ENCODE measurements around the gene PID1.

PID1 gene

DNA sequence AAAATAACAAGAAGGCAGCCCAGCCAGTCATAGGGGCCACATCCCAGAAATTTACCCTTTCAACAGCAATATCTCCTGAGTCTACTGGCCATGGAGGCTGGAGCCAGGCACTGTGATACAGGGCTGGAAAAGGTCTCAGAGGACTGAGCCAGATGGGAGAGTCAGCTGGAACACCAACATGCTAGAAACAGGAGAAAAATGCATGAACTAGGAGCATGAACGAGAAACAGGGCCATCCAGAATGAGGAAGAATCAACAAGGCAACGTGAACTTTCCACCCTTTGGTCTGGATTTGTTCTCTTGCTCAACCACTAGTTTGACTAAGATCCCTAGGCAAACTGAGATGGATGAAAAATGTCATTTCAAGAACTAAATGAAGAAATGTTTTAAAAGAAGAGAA lies 13.1 kb downstream of the PID1 start:
- no peak for DNase-seq

DNA sequence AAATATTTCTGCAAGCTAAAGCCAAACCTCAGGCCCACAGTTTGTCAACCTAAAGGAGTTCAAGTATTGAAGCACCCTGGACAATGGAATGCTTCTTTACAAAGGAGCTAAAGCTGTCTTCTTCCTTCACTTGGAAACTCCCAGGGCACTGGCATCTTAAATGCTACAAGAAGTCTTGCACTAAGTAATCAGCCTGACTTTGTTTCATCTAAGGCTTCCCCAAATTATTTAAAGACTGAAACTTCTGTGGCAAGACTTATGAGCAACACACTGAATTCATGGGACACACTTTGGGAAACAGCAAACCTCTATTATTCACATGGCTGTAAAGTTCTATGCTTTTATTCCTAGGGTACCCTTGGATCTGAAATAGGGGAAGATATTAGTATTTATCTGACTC lies 14.7 kb downstream of the PID1 start:
- no peak for DNase-seq

DNA sequence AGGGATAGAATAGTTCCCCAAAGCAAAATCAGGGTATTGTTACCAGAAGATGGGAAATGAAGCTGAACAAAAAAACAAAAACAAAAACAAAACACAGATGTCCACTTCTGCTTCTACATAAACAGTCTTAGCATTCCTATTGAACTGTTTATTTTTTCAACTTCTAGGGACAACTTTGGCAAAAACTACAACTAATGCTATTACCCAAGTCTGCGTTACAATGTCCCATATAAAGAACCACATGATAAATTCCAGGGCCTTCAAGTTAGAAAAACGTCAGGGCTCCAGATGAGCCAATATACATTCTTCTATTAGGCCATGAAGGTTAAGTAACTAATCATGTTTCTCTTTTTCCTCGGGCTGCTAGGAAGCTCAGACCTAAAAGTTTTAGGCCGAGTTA lies 16.9 kb downstream of the PID1 start:
- DNase-seq: no peak

DNA sequence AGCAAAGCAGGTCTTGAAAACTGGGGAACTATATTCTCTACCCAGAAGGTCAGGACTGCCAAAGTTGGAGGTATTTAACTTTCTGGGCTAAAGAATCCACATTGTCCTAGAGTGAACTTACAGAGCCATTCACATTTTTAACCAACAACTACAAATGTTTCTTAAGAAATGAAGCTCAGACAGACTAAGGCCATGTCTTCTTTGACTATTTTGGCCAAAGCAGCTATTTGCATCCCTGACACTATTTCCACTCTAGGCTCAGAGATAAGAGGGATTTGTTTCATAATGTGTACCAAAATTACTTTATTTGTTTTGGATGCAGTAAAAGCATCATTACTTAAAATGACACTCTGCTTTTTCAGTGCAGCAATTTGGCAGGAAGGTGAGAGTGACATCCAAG lies 18.1 kb downstream of the PID1 start:
- DNase-seq: no peak

DNA sequence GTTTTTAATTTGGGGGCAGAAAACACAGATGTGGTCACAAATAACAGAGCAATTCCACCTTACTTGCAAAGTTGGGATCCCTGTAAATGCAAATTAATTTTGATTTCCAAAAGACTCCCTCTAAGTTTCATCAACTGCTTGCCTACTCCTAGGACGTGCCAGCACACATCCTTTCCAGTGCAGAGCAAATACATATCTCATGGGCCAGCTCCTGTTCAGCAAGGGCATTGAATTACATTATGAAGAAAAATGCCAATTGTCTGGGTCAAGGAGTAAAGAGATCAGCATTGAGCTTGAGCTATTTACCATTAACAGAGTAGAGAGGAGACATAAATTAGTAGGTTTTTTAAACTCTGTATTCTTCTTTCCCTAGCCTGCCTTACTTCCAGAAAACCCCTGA lies 18.8 kb downstream of the PID1 start:
- DNase-seq: no peak

DNA sequence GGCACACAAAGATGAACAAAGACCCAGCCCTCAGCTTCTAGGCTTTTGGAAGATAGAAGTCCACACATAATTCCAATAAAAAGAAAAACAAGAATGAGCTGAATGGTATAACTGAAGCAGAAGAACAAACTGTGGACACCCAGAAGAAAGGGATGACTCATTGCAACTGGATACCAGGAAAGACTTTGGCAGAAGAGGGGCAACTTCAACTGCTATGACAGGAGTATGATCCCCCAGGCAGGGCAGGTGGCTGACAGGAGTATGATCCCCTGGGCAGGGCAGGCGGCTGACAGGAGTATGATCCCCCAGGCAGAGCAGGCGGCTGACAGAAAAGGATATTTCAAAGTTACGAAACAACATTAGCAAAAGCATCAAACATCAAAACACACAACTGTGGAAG lies 21.6 kb downstream of the PID1 start:
- DNase-seq: no peak

DNA sequence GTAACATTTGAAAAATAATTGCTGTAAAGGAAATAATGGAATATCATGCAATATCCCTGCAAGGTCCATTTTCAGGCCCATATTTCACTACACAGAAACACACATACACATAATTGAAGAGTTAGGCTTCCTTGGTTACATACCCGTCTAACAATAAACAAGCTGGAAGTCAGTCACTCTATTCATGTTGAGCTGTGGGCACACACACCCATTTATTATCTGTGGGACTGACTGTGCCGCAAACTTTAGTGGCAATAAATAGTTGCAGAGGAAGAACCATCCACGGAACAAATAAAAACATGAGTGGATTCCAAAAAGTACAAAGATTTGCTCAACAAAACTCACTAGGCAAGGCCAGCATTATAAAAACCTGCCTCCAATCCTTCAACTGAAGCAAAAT lies 24.8 kb downstream of the PID1 start:
- no peak for DNase-seq

DNA sequence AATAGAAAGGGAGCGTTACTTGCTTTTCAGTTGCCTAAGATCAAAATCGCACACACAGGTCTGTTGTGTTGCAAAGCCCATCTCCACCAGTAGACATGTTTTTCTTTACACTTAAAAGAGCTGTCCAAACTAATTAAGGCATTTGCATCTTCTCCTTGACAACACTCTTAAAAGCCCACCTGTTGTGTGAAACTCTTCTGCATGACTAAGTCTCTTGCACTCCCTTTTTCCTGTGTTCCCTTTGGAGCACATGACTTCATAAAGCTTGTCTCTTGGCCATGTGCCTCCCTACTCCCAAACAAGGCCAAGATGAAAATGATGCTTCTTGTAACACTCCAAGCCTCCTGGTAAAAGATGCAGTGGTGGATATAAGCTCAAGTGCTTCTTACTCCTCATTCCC lies 26.1 kb downstream of the PID1 start:
- no peak for DNase-seq

DNA sequence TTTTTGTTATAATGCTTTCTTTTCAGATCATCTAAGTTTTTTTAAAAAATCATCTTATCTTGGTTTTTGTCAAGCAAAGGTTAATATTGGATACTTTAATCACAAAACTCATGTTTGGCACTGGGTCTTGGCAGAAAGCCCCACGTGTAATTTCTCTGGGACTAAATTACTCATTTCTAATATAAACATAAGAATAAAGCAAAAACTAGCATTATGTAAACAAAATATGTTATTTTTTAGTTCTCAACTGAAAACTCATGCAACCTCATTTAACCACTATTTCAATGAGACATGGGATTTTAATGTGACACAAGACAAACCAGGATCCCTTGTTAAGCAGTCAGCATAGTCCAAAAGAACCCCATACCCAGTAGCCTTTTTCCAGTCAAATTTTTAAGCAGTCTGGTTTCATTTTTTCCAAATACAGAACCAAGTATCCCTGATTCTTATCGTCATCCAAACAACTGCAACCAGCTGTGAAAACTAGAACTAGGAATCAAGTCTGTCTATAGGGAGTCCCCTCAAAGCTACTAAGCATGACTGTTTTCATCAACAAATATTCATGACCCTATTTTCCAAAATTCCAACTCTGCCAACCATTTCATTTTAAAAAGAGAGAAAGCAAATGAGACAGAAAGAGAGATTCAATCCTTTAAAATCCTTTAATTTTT lies 27.1 kb downstream of the PID1 start:
- DNase-seq: no peak

DNA sequence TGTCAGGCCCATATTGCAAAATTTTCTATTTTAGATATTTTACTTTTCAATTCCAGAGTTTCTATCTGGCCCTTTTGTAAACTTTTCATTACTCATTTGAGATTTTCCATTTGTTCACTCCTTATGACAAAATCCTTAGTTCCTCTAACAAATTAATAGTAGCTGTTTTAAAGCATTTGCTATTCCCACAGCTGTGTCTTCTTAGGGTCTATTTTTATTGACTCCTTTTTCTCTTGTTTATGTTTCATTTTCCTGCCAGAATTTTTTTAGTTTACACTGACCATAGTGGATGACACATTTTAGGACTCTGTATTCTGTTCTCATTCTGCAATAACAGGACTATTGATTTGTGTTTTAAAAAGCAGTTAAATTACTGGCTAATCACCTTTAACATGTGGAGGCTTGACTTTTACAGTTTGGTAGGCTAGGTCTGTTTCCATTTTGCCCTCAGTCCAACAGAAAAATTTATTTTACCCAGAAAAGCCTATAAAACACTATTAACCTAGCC lies 30.0 kb downstream of the PID1 start:
- DNase-seq: no peak

DNA sequence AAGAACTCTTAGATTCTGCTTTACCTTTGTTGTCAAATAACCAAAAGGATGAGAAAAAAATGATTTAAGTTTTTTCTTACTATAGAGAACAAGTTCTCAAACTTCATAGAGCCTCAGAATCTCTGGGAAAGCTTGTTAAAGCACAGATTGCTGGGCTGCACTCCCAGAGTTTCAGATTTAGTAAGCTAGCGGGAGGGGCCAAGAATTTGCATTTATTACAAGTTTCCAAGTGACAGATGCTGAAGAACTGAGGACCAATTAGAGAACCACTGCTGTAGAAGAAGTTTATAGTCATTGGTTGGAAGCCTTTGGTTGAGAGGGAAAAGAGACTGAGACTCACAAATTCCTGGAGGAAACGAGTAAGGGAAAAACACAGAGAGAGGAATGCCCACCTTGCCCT lies 32.1 kb downstream of the PID1 start:
- no peak for DNase-seq

DNA sequence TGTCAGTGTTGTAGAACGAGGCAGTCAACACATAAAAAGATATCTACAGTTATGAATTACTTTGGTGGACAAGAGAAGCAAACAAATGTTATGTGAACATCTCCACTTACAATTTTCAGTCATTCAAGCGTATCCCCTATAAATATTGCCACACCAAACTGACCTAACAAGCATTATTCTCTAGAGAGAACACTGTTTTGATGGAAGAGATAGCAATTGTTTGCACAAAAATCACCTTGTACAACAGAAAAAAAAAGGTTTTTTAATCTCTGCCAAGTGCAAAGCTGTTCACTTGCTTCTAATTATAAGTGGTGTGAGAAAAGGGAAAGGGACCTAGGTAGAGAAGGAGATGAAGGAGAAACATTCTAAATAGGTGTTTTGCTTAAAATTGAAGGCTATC lies 33.8 kb downstream of the PID1 start:
- DNase-seq: no peak

DNA sequence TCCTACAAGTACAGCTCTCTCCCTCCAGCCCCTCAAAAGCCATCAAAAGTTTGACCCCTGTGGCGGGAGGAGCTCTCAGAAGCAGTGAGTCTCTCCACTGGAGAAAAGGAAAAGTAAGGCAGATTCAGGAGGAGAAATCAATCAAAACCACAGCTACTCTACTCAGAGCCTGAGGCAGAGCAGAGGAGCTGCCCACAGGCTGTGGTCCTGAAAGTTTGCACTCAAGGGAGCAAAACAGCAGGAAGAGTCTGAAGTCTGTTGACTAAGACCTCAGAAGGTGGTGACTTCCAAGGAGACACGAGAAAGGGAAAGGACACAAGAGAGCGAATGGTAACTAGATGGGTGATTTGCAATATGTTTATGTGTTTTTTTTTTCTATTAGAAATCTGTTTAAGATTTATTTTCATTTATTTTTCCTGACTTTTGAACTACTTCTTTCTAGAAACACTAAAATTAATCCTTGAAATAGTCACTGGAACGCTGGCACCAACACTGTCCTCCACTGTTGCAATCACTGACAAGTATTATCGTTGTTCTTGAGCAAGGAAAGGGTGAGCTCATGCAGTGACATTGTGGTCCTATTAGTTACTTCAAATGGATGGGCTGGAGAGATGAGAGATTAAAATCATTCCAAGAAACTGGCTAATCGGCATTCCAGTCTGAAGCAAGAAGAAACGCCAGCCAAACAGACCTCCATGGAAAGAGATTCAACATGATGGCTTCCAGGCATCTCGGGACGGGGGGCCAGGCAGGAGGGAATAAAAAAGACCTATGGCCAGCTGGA lies 35.8 kb downstream of the PID1 start:
- no peak for DNase-seq

DNA sequence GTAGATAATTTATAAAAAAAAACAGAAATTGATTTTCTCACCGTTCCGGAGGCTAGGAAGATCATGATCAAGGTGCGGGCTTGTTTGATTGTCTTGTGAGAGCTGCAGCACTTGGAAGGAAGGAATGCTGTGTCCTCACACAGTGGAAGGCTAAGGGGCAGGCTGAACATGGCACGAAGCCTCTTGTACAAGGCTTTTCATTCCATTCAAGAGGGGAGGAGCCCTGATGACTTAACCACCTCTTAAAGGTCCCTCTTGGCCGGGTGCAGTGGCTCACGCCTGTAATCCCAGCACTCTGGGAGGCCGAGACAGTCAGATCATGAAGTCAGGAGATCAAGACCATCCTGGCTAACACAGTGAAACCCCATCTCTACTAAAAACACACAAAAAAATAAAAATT lies 39.2 kb downstream of the PID1 start:
- DNase-seq: no peak

DNA sequence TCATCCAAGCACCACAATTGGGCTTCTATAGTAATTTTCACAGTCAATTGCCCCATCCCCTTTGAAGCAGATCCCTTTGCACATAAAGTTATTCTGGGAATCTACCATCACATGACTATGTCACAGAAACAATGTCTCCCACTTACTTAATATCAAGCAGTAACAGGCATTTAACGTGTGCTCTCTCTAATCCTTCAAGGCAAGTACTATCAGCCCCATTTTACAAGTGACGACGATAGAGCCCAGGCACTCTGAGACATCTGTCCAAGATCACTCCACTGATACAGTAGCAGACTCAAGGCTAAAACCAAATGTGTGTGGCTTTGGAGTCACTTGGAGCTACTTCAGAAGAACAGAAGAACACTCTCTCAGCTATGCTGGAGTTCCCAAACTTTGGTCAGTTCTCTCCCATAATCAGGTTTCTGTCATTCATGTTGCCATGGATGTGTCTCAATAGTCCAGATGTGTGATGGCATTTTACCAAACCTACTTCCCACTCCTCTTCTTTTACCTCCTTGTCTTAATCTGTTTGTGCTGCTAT lies 39.7 kb downstream of the PID1 start:
- DNase-seq: no peak

DNA sequence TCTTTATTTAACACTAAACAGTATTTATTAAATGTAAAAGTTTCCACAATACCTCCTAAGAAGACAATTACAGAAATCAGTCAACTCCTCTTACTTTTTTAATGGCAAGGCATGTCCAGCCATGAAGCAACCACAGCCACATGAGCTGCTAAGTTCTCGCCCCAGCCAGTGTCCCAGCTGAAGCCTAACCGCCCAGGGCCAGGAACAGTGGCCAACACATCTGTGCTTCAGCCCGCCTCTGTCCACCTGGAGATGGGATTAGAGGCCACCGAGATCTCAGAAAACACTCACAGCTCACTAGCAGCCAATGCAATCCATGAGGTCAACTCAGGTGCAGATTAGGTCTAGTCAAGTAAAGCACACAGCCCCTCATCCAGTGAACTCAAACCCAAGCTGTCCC lies 40.2 kb downstream of the PID1 start:
- no peak for DNase-seq

DNA sequence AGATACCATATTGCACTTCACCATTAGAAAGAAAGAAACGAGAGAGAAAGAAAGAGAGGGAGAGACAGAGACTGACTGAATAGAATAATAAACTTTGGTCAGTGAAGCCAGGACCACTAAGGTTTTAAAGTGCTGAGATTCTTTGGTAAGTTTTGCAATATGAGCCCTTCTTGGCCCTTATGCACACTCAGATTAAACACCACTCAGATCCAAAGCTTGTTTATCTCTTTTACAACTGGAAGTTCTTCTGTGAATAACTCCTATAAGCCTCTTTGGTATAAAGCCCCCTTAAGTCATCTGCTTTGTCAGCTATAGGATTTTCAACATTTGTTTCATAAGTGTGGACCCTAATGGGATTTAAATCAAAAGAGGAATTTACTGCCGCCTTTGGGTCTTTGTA lies 40.8 kb downstream of the PID1 start:
- no peak for DNase-seq

DNA sequence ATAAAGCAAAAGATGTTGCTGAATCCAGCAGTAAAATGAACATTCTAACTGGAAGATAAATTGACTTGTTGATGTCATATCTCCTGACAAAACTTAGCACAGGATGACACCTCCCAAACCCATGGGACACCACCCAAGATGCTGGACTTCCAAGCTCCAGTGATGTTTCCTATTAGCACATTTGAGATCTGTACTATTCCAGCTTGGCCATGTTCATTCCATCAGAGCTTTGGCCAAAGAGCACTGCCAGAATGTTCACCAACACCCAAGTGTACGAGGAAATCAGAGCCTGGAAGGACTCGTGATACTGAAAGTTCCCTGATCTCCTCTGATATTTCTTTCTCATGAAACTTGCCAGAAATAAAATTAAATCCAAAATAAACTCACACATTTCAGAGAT lies 44.7 kb downstream of the PID1 start:
- no peak for DNase-seq

DNA sequence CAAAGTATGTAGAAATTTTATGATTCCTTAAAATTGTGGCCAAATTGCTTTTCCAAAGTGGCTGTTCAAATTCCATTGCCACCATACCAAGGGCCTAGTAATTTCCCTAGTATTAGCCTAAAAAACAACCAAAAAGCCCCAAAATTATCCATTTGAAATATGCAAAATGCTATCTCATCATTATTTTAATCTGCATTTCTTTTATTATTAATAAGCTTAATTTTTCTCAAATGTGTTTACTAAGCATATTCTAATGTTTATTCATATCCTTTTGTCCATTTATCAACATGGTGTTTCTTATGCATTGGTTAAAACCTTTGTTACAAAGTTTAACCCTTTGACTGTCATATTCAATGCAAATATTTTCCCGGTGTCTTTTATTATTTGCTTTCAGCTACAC lies 48.0 kb downstream of the PID1 start:
- DNase-seq: no peak

DNA sequence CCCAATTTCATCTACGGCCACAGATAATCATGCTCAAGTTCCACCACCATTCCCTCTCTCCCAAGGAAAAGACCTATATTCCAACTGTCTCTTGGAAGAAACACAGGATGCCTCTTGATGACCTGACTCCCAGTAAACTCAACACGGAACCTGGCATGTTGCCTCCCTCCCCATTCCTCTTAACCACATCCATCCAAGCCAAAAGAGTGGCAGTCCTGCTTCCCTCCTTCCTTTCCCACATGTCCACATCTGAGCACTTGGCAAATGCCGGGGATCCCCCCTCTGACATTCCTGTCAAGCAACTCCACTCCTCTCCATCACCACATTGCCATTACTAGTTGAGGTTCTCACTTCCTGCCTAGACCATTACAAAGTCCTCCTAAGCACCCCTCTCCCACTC lies 49.4 kb downstream of the PID1 start:
- no peak for DNase-seq

DNA sequence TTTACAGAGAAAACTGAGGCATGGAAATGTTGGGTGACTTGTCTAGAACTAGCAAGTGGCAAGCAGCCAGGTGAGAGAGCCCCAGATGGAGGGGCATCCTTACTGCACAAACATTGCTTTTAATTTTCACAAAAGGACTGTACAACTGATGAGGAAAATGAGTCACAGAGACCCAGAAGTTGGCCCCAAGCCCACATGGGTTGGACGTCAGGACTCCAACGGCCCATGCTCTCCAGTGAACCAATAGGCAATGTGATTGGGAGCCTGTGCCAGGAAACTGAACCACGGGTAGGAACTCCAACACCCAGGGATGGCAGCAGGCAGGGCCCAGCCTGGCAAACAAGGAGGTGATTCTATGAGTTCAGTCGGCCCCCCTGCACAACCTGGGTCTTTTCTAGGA lies 50.8 kb downstream of the PID1 start:
- no peak for DNase-seq

DNA sequence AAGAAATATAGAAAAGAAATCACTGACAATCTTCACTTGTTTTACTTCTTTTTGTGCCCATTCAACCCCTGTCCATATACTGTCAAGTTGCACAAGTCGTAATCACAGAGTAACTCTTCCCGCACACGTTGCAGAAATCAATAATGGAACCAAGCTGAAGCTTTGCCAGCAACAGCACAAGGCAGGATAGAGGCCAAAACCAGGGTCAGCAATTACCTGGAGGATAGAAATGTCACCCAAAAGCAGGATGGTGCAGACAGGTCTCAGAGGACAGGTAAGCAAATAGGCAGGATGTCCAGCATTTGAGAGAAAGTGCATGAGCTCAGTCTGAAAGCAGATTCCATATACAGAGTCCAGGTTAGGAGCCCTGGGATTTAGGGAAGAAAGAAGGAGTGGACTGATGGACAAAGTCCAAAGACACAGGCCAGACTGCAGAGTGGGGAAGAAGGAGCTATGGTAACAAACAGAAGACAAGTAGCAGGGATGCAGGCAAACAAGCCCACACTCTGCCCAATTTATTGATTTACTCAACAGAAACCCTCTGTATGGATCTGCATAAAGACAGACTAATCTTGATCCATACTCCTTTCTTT lies 52.7 kb downstream of the PID1 start:
- no peak for DNase-seq

DNA sequence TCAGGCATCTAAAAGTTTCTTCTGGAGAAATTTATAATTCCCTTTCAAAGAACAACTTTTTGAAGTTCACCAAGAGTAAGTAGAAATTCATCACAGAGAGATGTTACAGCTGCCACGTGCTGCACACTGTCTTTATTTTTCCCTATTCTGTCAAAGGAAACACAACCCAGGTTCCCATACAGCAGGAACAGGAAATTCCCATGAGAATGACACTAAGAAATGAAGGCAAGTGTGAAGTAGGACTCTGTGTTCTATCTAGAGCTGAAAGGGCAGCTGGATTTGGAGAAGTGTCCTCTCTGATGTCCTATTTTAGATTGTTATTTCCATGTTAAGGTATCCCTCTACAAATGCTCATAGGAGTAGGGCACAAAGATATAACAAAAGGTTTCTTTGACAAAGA lies 58.8 kb downstream of the PID1 start:
- DNase-seq: no peak

DNA sequence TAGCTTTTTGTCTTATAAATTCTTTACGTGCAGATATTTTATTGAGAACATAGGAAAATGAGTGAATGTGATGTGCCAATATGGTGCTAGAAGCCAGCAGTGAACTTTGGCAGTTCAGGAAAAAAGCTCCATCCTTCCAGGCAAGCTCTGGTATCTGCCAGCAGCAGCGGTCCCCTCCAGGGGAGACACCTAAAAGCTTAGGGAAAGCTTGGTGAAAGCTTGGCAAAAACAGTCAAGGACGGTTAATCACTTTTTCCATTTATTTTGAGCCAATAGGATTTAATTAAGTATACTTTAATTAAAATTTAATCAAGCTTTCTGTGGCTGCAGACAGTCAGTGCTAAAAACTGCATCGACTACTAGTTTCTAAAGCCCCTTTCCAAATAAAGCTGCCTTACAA lies 60.4 kb downstream of the PID1 start:
- no peak for DNase-seq

Measured in NCI-H510A (cell line).